Activated CD8-positive, alpha-beta T cell treated with anti-CD3 and anti-CD28 coated beads, Interleukin-2, amount 10 ng/mL, durations not matched to agents 7 days and 5 days (primary cell): ENCODE data around the gene CRYBG2. TPM values are rescaled to one million over a fixed set of nuclear protein-coding genes. Genes with fewer than 3 reads are reported as not detected.
A peak's percentile ranks its signal among the peaks of the same experiment; 100 is the strongest.

Experiments used
- ATAC-seq: fragments of 150-1000 bp; cut with Tn5 transposase; one replicate; pipeline ENCODE4 v1.10.0; 2021; ENCODE audit warnings: moderate library complexity
- CTCF ChIA-PET: fragments of 350-600 bp; sonication (Branson Sonifier 250); formaldehyde crosslinking; loops from one replicate; lab custom pipeline; 2021; ENCODE audit warnings: antibody characterized with exemption; lab: Charles Lee
- POLR2A ChIA-PET: fragments of 350-600 bp; sonication (Branson Sonifier 250); formaldehyde crosslinking; loops from one replicate; lab custom pipeline; 2021; ENCODE audit warnings: antibody characterized with exemption; lab: Charles Lee
- DNase-seq: peaks from one replicate; pipeline ENCODE4 v3.0.0-alpha.2; 2020
- H3K27ac Mint-ChIP-seq: one replicate; pipeline ENCODE4 v1.8.0; 2021; ENCODE audit warnings: mild to moderate bottlenecking, mixed read lengths
- H3K27me3 Mint-ChIP-seq: one replicate; pipeline ENCODE4 v1.8.0; 2021; ENCODE audit warnings: low read depth, mixed read lengths
- H3K36me3 Mint-ChIP-seq: one replicate; pipeline ENCODE4 v1.8.0; 2021; ENCODE audit warnings: low read depth, mixed read lengths
- H3K4me1 Mint-ChIP-seq: one replicate; pipeline ENCODE4 v1.8.0; 2021; ENCODE audit warnings: low read depth, mixed read lengths
- H3K4me3 Mint-ChIP-seq: one replicate; pipeline ENCODE4 v1.8.0; 2021; ENCODE audit warnings: mild to moderate bottlenecking, mixed read lengths
- H3K9me3 Mint-ChIP-seq: one replicate; pipeline ENCODE4 v1.8.0; 2022; ENCODE audit warnings: mixed read lengths; ENCODE audit not compliant: insufficient read depth
- total RNA-seq, 2 experiments: library from RNA; stranded (reverse); gene quantifications; one replicate each; pipeline ENCODE4 v1.2.3, GENCODE V29; 2021

Gene CRYBG2
- total RNA-seq, 2 experiments from 2014 or later = 7.6 to 8.7 TPM

GRCh38 chr1:26350343-26350700 lies 3.6 kb downstream of the CRYBG2 start:
- Mint-ChIP-seq H3K27ac (no peak overlapping the region), H3K9me3 (no peaks in the 10 kb centered on the region), H3K4me3 (no peak overlapping the region), H3K4me1 (peaks cover 5% of the 10 kb centered on the region), H3K36me3 (no peaks in the 10 kb centered on the region), H3K27me3 (peaks cover 3% of the 10 kb centered on the region)
- ATAC-seq (no peak), DNase-seq (no peak)
- CTCF ChIA-PET = interaction anchor here (0.8 to 1.1 kb wide), 2 partner anchors 9 to 14 kb away, joined by 3 read pairs; no protein-coding TSS in a partner anchor
- POLR2A ChIA-PET = no interaction called here

- Mint-ChIP-seq H3K4me3 (no peak overlapping the region), H3K36me3 (no peaks in the 10 kb centered on the region), H3K27me3 (peaks cover 3% of the 10 kb centered on the region), H3K27ac (no peak overlapping the region), H3K4me1 (peaks cover 3% of the 10 kb centered on the region), H3K9me3 (no peaks in the 10 kb centered on the region)
- DNase-seq (no peak), ATAC-seq (no peak)
- CTCF ChIA-PET = interaction anchor here (0.7 to 1.1 kb wide), 3 partner anchors 9 to 14 kb away, joined by 3 read pairs; no protein-coding TSS in a partner anchor
- POLR2A ChIA-PET = no interaction called here
Observed at GRCh38 chr1:26349877-26350244, 4.1 kb downstream of the CRYBG2 start.

GRCh38 chr1:26349188-26349876 lies 4.6 kb downstream of the CRYBG2 start:
- peaks cover 3% of the 10 kb centered on the region for H3K27me3 Mint-ChIP-seq
- no peaks in the 10 kb centered on the region for H3K9me3 Mint-ChIP-seq
- DNase-seq = no peak
- ChIA-PET POLR2A (no interaction called here), CTCF (interaction anchor here (0.7 to 3.4 kb wide), 2 partner anchors 11 to 15 kb away, joined by 3 to 8 read pairs; no protein-coding TSS in a partner anchor)
- peaks cover 3% of the 10 kb centered on the region for H3K4me1 Mint-ChIP-seq
- H3K27ac Mint-ChIP-seq = no peak overlapping the region
- no peak for ATAC-seq
- no peak overlapping the region for H3K4me3 Mint-ChIP-seq
- no peaks in the 10 kb centered on the region for H3K36me3 Mint-ChIP-seq

GRCh38 chr1:26346274-26347033 lies 7.5 kb downstream of the CRYBG2 start:
- DNase-seq (no peak), ATAC-seq (no peak)
- Mint-ChIP-seq H3K9me3 (no peaks in the 10 kb centered on the region), H3K27me3 (peaks cover 5% of the 10 kb centered on the region), H3K4me1 (peaks cover 3% of the 10 kb centered on the region), H3K36me3 (no peaks in the 10 kb centered on the region), H3K4me3 (no peak overlapping the region), H3K27ac (no peak overlapping the region)
- POLR2A ChIA-PET = no interaction called here
- CTCF ChIA-PET = interaction anchor here (0.8 to 3.4 kb wide), 8 partner anchors 8 to 71 kb away, joined by 3 to 19 read pairs (median 5); no protein-coding TSS in a partner anchor

- CTCF ChIA-PET = interaction anchor here (1.1 to 2.7 kb wide), 2 partner anchors 18 to 50 kb away, joined by 3 to 19 read pairs; no protein-coding TSS in a partner anchor
- ATAC-seq = no peak
- no peaks in the 10 kb centered on the region for H3K9me3 Mint-ChIP-seq
- peaks cover 5% of the 10 kb centered on the region for H3K27me3 Mint-ChIP-seq
- no peaks in the 10 kb centered on the region for H3K36me3 Mint-ChIP-seq
- POLR2A ChIA-PET = no interaction called here
- H3K4me1 Mint-ChIP-seq = peaks cover 3% of the 10 kb centered on the region
- DNase-seq = no peak
- H3K4me3 Mint-ChIP-seq = no peak overlapping the region
- no peak overlapping the region for H3K27ac Mint-ChIP-seq
Observed at GRCh38 chr1:26345718-26346117, 8.2 kb downstream of the CRYBG2 start.

GRCh38 chr1:26344147-26344920 lies 9.6 kb downstream of the CRYBG2 start:
- Mint-ChIP-seq H3K36me3 (no peaks in the 10 kb centered on the region), H3K27me3 (peaks cover 8% of the 10 kb centered on the region), H3K27ac (no peak overlapping the region), H3K9me3 (no peaks in the 10 kb centered on the region), H3K4me1 (peaks cover 3% of the 10 kb centered on the region), H3K4me3 (no peak overlapping the region)
- POLR2A ChIA-PET = no interaction called here
- CTCF ChIA-PET = no interaction called here
- no peak for DNase-seq
- ATAC-seq = no peak

GRCh38 chr1:26340047-26340481 lies 13.9 kb downstream of the CRYBG2 start:
- POLR2A ChIA-PET = no interaction called here
- Mint-ChIP-seq H3K27me3 (peaks cover 10% of the 10 kb centered on the region), H3K4me1 (peaks cover 23% of the 10 kb centered on the region), H3K36me3 (no peaks in the 10 kb centered on the region), H3K27ac (no peak overlapping the region), H3K4me3 (no peak overlapping the region), H3K9me3 (no peaks in the 10 kb centered on the region)
- ATAC-seq (no peak), DNase-seq (no peak)
- CTCF ChIA-PET = no interaction called here

- CTCF ChIA-PET = interaction anchor here (0.9 to 3.5 kb wide), 8 partner anchors 9 to 105 kb away, joined by 3 to 10 read pairs (median 6); partner anchors contain the start of gene CEP85
- Mint-ChIP-seq H3K4me1 (peaks cover 25% of the 10 kb centered on the region), H3K27ac (peak overlapping the region; percentile 21), H3K36me3 (peaks cover 2% of the 10 kb centered on the region), H3K27me3 (peaks cover 10% of the 10 kb centered on the region), H3K4me3 (no peak overlapping the region), H3K9me3 (no peaks in the 10 kb centered on the region)
- DNase-seq (no peak), ATAC-seq (no peak)
- POLR2A ChIA-PET = no interaction called here
Observed at GRCh38 chr1:26338670-26339069, 15.3 kb downstream of the CRYBG2 start.

GRCh38 chr1:26337625-26338024 lies 16.3 kb downstream of the CRYBG2 start:
- Mint-ChIP-seq H3K4me3 (no peak overlapping the region), H3K27me3 (peaks cover 10% of the 10 kb centered on the region), H3K9me3 (no peaks in the 10 kb centered on the region), H3K27ac (no peak overlapping the region), H3K36me3 (peaks cover 2% of the 10 kb centered on the region), H3K4me1 (peaks cover 25% of the 10 kb centered on the region)
- POLR2A ChIA-PET = no interaction called here
- CTCF ChIA-PET = interaction anchor here (1.1 to 3.5 kb wide), 6 partner anchors 10 to 104 kb away, joined by 3 to 10 read pairs (median 7); partner anchors contain the start of gene CEP85
- no peak for DNase-seq
- ATAC-seq = no peak

GRCh38 chr1:26337206-26337535 lies 16.8 kb downstream of the CRYBG2 start:
- Mint-ChIP-seq H3K27me3 (peaks cover 9% of the 10 kb centered on the region), H3K4me1 (peaks cover 25% of the 10 kb centered on the region), H3K9me3 (no peaks in the 10 kb centered on the region), H3K36me3 (peaks cover 2% of the 10 kb centered on the region), H3K4me3 (peak overlapping the region; percentile 94), H3K27ac (no peak overlapping the region)
- POLR2A ChIA-PET = no interaction called here
- ATAC-seq (no peak), DNase-seq (no peak)
- CTCF ChIA-PET = interaction anchor here (2.1 to 3.5 kb wide), 3 partner anchors 22 to 80 kb away, joined by 9 to 10 read pairs (median 9); no protein-coding TSS in a partner anchor

GRCh38 chr1:26336477-26337205 lies 17.3 kb downstream of the CRYBG2 start:
- no peak overlapping the region for H3K27ac Mint-ChIP-seq
- POLR2A ChIA-PET = interaction anchor here (0.8 kb wide), 1 partner anchor 14 kb away, joined by 3 read pairs; no protein-coding TSS in a partner anchor
- peak; percentile 93 for DNase-seq
- H3K36me3 Mint-ChIP-seq = peaks cover 2% of the 10 kb centered on the region
- H3K4me1 Mint-ChIP-seq = peaks cover 25% of the 10 kb centered on the region
- peaks cover 5% of the 10 kb centered on the region for H3K27me3 Mint-ChIP-seq
- ATAC-seq = peak; percentile 94
- H3K9me3 Mint-ChIP-seq = no peaks in the 10 kb centered on the region
- peak overlapping the region; percentile 94 for H3K4me3 Mint-ChIP-seq
- CTCF ChIA-PET = interaction anchor here (2.9 to 3.5 kb wide), 2 partner anchors 54 to 80 kb away, joined by 9 to 10 read pairs; no protein-coding TSS in a partner anchor
